AG09309 (cell line): ENCODE data around the gene STT3A.

Experiments
- DNase-seq: peaks from one replicate; pipeline ENCODE4 v3.0.0-alpha.2; 2010; ENCODE audit warnings: low read depth
- H3K4me3 ChIP-seq: 2 replicates; pipeline ENCODE4 v1.5.1; 2011; ENCODE audit warnings: mild to moderate bottlenecking, low read depth, low read length, moderate library complexity; ENCODE audit not compliant: control insufficient read depth
- TF ChIP-seq, protein P1 (sequence below): IDR thresholded peaks from 2 replicates; pipeline ENCODE4 v1.5.1; 2011; ENCODE audit warnings: mild to moderate bottlenecking, low read depth, low read length, inconsistent platforms; ENCODE audit not compliant: insufficient read depth, control insufficient read depth; ENCODE audit errors: missing control alignments

The STT3A gene

GRCh38 chr11:125637840-125638239, 45.2 kb downstream of the STT3A start:
- DNase-seq = no peak
- TF ChIP-seq, protein P1, sequence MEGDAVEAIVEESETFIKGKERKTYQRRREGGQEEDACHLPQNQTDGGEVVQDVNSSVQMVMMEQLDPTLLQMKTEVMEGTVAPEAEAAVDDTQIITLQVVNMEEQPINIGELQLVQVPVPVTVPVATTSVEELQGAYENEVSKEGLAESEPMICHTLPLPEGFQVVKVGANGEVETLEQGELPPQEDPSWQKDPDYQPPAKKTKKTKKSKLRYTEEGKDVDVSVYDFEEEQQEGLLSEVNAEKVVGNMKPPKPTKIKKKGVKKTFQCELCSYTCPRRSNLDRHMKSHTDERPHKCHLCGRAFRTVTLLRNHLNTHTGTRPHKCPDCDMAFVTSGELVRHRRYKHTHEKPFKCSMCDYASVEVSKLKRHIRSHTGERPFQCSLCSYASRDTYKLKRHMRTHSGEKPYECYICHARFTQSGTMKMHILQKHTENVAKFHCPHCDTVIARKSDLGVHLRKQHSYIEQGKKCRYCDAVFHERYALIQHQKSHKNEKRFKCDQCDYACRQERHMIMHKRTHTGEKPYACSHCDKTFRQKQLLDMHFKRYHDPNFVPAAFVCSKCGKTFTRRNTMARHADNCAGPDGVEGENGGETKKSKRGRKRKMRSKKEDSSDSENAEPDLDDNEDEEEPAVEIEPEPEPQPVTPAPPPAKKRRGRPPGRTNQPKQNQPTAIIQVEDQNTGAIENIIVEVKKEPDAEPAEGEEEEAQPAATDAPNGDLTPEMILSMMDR = no peak
- no peak overlapping the region for H3K4me3 ChIP-seq

DNA sequence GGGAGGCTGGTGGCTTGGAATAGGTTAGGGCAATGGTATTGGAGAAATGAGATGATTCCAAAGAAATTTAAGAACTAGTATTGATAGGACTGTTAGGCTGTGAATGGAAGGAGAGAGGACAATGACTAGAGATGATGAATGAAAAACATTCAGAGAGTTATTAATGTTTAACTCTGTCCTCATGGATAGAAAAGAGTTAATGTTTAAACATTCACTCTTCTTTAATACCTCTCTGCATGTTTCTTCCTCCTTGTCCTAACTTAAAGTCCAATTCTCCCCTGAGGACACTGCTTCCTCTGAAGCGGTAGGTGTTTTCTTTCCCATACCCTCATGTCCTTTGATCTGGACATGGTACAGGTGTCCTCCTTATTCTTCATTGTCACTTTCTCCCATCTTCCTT, 45.7 kb downstream of the STT3A start:
- TF ChIP-seq, protein P1 = no peak
- DNase-seq = no peak
- no peak overlapping the region for H3K4me3 ChIP-seq

- TF ChIP-seq, protein P1 = no peak
- no peak overlapping the region for H3K4me3 ChIP-seq
- no peak for DNase-seq
Measured at GRCh38 chr11:125645871-125646270, 53.2 kb downstream of the STT3A start.

DNA sequence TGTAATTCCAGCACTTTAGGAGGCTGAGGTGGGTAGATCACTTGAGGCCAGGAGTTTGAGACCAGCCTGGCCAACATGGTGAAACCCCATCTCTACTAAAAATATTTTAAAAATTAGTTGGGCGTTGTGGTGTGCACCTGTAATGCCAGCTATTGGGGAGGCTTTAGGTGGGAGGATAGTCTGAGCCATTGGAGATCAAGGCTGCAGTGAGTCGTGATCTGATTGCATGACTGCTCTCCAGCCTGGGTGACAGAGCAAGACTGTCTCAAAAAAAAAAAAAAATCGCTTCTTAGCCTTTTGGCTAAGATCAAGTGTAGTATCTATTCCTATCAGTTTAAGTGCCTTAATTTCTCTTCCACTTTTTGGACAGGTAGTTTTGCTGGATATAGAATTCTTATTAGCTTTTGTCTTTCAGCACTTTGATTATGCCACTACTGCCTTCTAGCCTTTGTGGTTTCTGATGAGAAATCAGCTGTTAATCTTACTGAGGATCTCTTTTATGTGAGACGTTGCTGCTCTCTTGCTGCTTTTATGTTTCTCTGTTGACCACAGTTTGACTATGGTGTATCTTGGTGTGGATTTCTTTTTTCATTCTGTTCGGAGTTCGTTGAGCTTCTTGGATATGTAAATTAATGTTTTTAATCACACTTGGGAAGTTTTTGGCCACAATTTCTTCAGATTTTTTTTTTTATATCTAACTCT, 57.0 kb downstream of the STT3A start:
- no peak overlapping the region for H3K4me3 ChIP-seq
- DNase-seq = no peak
- TF ChIP-seq, protein P1 = no peak

DNA sequence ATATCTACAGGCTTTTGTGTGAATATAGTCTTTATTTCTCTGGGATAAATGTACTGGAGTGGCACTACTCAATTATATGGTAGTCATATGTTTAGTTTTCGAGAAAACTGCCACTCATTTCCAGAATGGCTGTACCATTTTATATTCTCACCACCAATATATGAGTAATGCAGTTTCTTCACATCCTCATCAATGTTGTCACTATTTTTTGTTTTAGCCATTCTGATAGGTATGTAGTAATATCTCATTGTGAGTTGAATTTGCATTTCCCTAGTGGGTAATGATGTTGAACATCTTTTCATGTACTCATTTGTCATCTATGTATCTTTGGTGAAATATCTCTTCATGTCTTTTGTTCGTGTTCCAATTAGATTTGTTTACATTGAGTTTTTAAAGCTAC, 70.0 kb downstream of the STT3A start:
- TF ChIP-seq, protein P1 = no peak
- no peak for DNase-seq
- H3K4me3 ChIP-seq = no peak overlapping the region

DNA sequence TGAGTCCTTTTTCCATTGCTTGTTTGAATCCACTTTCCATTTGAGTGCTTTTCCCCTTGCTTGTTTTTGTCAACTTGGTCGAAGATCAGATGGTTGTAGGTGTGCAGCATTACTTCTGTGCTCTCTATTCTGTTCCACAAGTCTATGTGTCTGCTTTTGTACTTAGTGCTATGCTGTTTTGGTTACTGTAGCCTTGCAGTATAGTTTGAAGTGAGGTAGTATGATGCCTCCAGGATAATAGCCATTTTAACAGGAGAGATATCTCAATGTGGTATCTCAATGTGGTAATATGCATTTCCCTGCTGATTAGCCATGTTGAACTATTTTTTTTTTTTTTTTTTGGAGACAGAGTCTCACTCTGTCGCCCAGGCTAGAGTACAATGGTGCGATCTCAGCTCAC, 71.3 kb downstream of the STT3A start:
- TF ChIP-seq, protein P1 = no peak
- no peak overlapping the region for H3K4me3 ChIP-seq
- no peak for DNase-seq

GRCh38 chr11:125667151-125667550, 74.5 kb downstream of the STT3A start:
- no peak for DNase-seq
- TF ChIP-seq, protein P1 = no peak
- no peak overlapping the region for H3K4me3 ChIP-seq
